Neural crest cell (in vitro differentiated cells): ENCODE results near the gene PTP4A1. TPM values are rescaled to one million over a fixed set of nuclear protein-coding genes. Genes with fewer than 3 reads are reported as not detected.

Experiments
- DNase-seq: peaks from one replicate; pipeline ENCODE4 v3.0.0; 2021; ENCODE audit warnings: low read depth, mixed read lengths, low spot score
- H3K27ac Mint-ChIP-seq: one replicate; pipeline ENCODE4 v1.8.0; 2021; ENCODE audit warnings: mild to moderate bottlenecking, mixed read lengths; ENCODE audit not compliant: unreplicated experiment
- H3K27me3 Mint-ChIP-seq: 2 replicates; pipeline ENCODE4 v1.8.0; 2021; ENCODE audit warnings: low read depth, mild to moderate bottlenecking, mixed read lengths
- H3K36me3 Mint-ChIP-seq: 2 replicates; pipeline ENCODE4 v1.8.0; 2021; ENCODE audit warnings: low read depth, mild to moderate bottlenecking, mixed read lengths
- H3K4me1 Mint-ChIP-seq: 2 replicates; pipeline ENCODE4 v1.8.0; 2021; ENCODE audit warnings: mixed read lengths
- H3K4me3 Mint-ChIP-seq: one replicate; pipeline ENCODE4 v1.8.0; 2021; ENCODE audit warnings: mild to moderate bottlenecking, mixed read lengths
- H3K9me3 Mint-ChIP-seq: 2 replicates; pipeline ENCODE4 v1.8.0; 2021; ENCODE audit warnings: mixed read lengths
- total RNA-seq: library from RNA; stranded (reverse); gene quantifications from 2 replicates; pipeline ENCODE4 v1.2.1, GENCODE V29; 2021
- TF ChIP-seq, protein P1 (sequence below): fragments of 200-600 bp; sonication (generic); conservative IDR thresholded peaks from 2 replicates; pipeline ENCODE4 v1.5.0; 2021; ENCODE audit warnings: antibody characterized with exemption, mild to moderate bottlenecking

Gene PTP4A1
- total RNA-seq, 1 donor from 2014 or later: 79.9 TPM

DNA sequence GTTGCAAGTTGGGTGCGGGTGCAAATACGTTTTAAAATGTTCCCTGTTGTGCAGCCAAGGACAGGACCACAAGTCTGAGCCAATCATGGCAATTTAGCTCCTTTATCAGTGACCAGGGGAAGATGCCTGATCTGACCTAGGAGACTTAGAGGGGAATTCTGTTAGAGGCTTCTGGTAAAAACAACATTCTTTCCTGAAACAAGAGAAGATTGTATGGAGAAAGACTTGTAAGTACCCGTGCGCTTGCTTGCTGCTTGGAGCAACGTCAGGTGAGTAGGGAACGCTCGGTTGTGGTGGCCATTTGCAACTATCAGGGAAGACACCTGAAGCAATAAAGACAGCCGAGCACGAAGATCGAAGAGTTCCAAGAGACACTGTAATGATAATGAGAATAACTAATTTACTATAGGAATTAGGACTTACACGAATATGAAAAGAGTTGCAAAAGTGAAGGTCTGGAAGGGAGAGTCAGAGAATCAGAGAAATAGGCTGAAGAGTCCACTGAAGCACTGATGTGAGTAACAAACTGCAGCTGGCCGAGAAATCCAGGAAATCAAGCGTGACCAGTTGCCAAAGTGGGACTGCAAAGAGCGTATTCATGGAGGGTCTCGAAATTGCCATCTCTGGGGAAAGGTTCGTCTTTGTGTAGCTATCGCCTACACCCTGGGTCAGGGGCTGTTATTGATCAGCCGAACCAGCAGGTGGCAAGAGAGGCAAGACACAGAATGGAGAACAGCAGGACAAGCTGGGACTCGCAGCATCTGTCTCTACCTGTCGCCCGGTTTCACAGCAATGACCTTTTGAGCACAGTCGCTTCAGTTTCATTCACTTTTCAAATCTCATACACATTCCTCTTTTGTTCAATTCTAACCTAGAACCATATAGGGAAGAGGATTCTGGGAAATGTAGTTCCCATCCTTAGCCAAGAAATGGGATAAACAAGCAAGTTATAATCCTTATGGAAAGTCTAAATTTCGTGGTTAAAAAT lies 26.1 kb downstream of the PTP4A1 start:
- Mint-ChIP-seq H3K27ac (peak overlapping the region; percentile 94), H3K4me1 (peaks cover 18% of the 10 kb centered on the region), H3K27me3 (no peaks in the 10 kb centered on the region), H3K4me3 (peak overlapping the region; percentile 94), H3K9me3 (peaks cover 3% of the 10 kb centered on the region), H3K36me3 (no peaks in the 10 kb centered on the region)
- DNase-seq: peak; percentile 55
- TF ChIP-seq, protein P1, sequence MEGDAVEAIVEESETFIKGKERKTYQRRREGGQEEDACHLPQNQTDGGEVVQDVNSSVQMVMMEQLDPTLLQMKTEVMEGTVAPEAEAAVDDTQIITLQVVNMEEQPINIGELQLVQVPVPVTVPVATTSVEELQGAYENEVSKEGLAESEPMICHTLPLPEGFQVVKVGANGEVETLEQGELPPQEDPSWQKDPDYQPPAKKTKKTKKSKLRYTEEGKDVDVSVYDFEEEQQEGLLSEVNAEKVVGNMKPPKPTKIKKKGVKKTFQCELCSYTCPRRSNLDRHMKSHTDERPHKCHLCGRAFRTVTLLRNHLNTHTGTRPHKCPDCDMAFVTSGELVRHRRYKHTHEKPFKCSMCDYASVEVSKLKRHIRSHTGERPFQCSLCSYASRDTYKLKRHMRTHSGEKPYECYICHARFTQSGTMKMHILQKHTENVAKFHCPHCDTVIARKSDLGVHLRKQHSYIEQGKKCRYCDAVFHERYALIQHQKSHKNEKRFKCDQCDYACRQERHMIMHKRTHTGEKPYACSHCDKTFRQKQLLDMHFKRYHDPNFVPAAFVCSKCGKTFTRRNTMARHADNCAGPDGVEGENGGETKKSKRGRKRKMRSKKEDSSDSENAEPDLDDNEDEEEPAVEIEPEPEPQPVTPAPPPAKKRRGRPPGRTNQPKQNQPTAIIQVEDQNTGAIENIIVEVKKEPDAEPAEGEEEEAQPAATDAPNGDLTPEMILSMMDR: peak; percentile 91

DNA sequence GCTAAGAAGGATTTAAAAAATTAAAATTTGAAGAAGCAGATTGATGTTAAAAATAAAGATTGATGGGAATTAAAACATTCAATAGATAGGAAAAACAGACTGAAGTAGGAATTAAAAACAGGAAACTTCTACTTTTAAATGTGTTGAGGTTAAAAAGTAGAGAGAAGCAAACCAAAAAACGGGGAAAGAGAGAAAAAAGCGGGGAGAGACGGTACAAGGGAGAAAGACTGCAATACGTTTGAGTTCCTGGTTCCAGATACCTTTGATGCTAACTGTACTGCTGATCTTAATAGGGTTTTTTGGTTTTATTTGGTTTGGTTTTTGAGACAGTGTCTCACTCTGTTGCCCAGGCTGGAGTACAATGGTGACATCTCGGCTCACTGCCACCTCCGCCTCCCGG lies 27.0 kb downstream of the PTP4A1 start:
- H3K9me3 Mint-ChIP-seq: peaks cover 3% of the 10 kb centered on the region
- H3K27ac Mint-ChIP-seq: no peak overlapping the region
- peak overlapping the region; percentile 94 for H3K4me3 Mint-ChIP-seq
- H3K36me3 Mint-ChIP-seq: no peaks in the 10 kb centered on the region
- no peaks in the 10 kb centered on the region for H3K27me3 Mint-ChIP-seq
- DNase-seq: no peak
- TF ChIP-seq, protein P1: no peak
- peaks cover 18% of the 10 kb centered on the region for H3K4me1 Mint-ChIP-seq

DNA sequence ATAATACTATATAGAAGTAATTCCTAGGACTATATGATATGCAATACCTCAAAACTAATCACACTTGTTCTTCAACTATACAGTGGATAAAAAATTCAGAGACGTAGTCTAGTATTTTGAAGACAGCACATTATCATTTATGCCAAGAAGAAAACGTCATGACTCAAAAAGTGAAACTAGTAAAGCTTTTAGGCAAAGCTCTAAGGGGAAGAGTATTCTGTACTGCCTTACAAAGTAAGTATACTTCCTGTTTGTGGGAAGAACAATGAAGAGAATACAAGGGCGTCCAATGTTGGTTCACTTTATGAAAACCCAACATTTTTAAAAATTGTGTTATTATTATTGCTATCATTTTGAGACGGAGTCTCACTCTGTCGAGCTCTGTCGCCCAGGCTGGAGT lies 27.9 kb downstream of the PTP4A1 start:
- Mint-ChIP-seq H3K36me3 (no peaks in the 10 kb centered on the region), H3K9me3 (peaks cover 3% of the 10 kb centered on the region), H3K4me3 (no peak overlapping the region), H3K4me1 (peaks cover 18% of the 10 kb centered on the region), H3K27me3 (peaks cover 1% of the 10 kb centered on the region), H3K27ac (no peak overlapping the region)
- TF ChIP-seq, protein P1: no peak
- DNase-seq: no peak

GRCh38 chr6:63609231-63609630 lies 37.0 kb downstream of the PTP4A1 start:
- H3K4me1 Mint-ChIP-seq: no peaks in the 10 kb centered on the region
- TF ChIP-seq, protein P1: no peak
- no peak overlapping the region for H3K4me3 Mint-ChIP-seq
- H3K27ac Mint-ChIP-seq: no peak overlapping the region
- H3K9me3 Mint-ChIP-seq: no peaks in the 10 kb centered on the region
- no peaks in the 10 kb centered on the region for H3K36me3 Mint-ChIP-seq
- H3K27me3 Mint-ChIP-seq: peaks cover 2% of the 10 kb centered on the region
- no peak for DNase-seq

DNA sequence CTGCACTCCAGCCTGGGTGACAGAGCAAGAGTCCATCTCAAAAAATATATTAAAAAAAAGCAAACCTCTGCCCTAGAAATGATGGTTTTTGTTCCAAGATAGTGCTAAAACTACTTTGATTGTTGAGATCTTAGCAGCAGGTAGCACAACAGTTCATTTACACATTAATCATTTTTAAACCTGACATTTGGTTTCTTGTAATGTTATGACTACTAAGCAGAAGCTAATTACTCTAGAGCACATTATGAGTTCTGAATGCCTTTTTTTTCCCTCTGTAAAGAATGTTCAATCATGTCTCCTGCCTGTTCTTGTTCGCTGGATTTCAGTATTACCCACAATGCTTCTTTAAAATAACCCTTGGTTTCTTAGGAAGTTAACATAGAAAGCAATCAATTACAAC lies 38.7 kb downstream of the PTP4A1 start:
- Mint-ChIP-seq H3K27ac (no peak overlapping the region), H3K27me3 (no peaks in the 10 kb centered on the region), H3K4me3 (no peak overlapping the region), H3K9me3 (no peaks in the 10 kb centered on the region), H3K4me1 (no peaks in the 10 kb centered on the region), H3K36me3 (no peaks in the 10 kb centered on the region)
- TF ChIP-seq, protein P1: no peak
- DNase-seq: no peak
